IMR-90 (cell line): Measurements from ENCODE around the gene CWF19L1. TPM values are rescaled to one million over a fixed set of nuclear protein-coding genes. Genes with fewer than 3 reads are reported as not detected.

ENCODE experiments used
- ATAC-seq: fragments of 200-7000 bp; cut with Tn5 transposase; 2 replicates; pipeline ENCODE4 v1.9.1; 2020; ENCODE audit warnings: low read depth, mild to moderate bottlenecking, moderate library complexity
- BruUV-seq: library from RNA; stranded (reverse); fragments of 400-500 nt; replicated peaks from 2 replicates; lab custom pipeline; 2021; lab: Mats Ljungman, UMichigan
- CTCF ChIA-PET: fragments of 300-600 bp; formaldehyde crosslinking; extraction: SDS; loops from one replicate; lab custom pipeline; 2021; ENCODE audit warnings: antibody characterized with exemption; lab: Yijun Ruan, JAX
- POLR2A ChIA-PET: fragments of 300-600 bp; sonication (Branson Sonifier 250); formaldehyde crosslinking; loops from one replicate; lab custom pipeline; 2022; ENCODE audit warnings: antibody characterized with exemption; ENCODE audit not compliant: unreplicated experiment; lab: Charles Lee
- DNase-seq: peaks from one replicate; pipeline ENCODE4 v3.0.0; 2013
- H2AFZ ChIP-seq: replicated peaks from 2 replicates; pipeline ENCODE3; 2013; ENCODE audit warnings: low read length, mild to moderate bottlenecking; ENCODE audit not compliant: poor library complexity
- H2AK5ac ChIP-seq: 2 replicates; pipeline ENCODE4 v1.6.1; 2013; ENCODE audit warnings: low read depth, low read length, inconsistent platforms
- H2AK9ac ChIP-seq: replicated peaks from 2 replicates; pipeline ENCODE3; 2013; ENCODE audit warnings: mild to moderate bottlenecking, low read depth, low read length, moderate library complexity; ENCODE audit not compliant: poor library complexity
- H2BK120ac ChIP-seq: 2 replicates; pipeline ENCODE4 v1.6.1; 2013; ENCODE audit warnings: low read depth, low read length, inconsistent platforms
- H2BK15ac ChIP-seq: 3 replicates; pipeline ENCODE4 v1.6.1; 2013; ENCODE audit warnings: low read depth, low read length, inconsistent platforms
- H2BK20ac ChIP-seq: 2 replicates; pipeline ENCODE4 v1.6.1; 2013; ENCODE audit warnings: low read depth, mild to moderate bottlenecking, inconsistent platforms, low read length, moderate library complexity
- H2BK5ac ChIP-seq: 2 replicates; pipeline ENCODE4 v1.6.1; 2013; ENCODE audit warnings: mild to moderate bottlenecking, low read depth, low read length, inconsistent platforms; ENCODE audit not compliant: poor library complexity, severe bottlenecking
- H3K14ac ChIP-seq: replicated peaks from 2 replicates; pipeline ENCODE4 v1.6.1; 2013; ENCODE audit warnings: low read depth, low read length, inconsistent platforms
- H3K18ac ChIP-seq: 2 replicates; pipeline ENCODE4 v1.6.1; 2013; ENCODE audit warnings: low read depth, low read length, control low read depth
- H3K23ac ChIP-seq: 2 replicates; pipeline ENCODE4 v1.6.1; 2013; ENCODE audit warnings: low read depth, low read length, inconsistent platforms
- H3K27ac ChIP-seq: 2 replicates; pipeline ENCODE4 v1.5.1; 2013; ENCODE audit warnings: mild to moderate bottlenecking, control low read depth, low read length; ENCODE audit not compliant: insufficient read depth
- H3K27me3 ChIP-seq: 2 replicates; pipeline ENCODE4 v1.6.1; 2013; ENCODE audit warnings: low read length; ENCODE audit not compliant: control insufficient read depth, insufficient read depth
- H3K36me3 ChIP-seq: 2 replicates; pipeline ENCODE4 v1.6.1; 2013; ENCODE audit warnings: low read length, mixed read lengths; ENCODE audit not compliant: control insufficient read depth, insufficient read depth
- H3K4ac ChIP-seq: 2 replicates; pipeline ENCODE4 v1.6.1; 2013; ENCODE audit warnings: low read depth, low read length, inconsistent platforms
- H3K4me1 ChIP-seq: 2 replicates; pipeline ENCODE4 v1.6.1; 2013; ENCODE audit warnings: low read length, mixed read lengths; ENCODE audit not compliant: control insufficient read depth, insufficient read depth
- H3K4me2 ChIP-seq: 2 replicates; pipeline ENCODE4 v1.6.1; 2013; ENCODE audit warnings: low read depth, mild to moderate bottlenecking, control low read depth, low read length, moderate library complexity
- H3K4me3 ChIP-seq: 2 replicates; pipeline ENCODE4 v1.5.1; 2013; ENCODE audit warnings: low read depth, mild to moderate bottlenecking, control low read depth, low read length, moderate library complexity; ENCODE audit not compliant: insufficient read depth
- H3K56ac ChIP-seq: 2 replicates; pipeline ENCODE4 v1.6.1; 2013; ENCODE audit warnings: low read length, inconsistent platforms; ENCODE audit not compliant: insufficient read depth; ENCODE audit errors: extremely low read depth
- H3K79me1 ChIP-seq, 2 experiments: 2 replicates each; pipeline ENCODE4 v1.6.1; 2013; ENCODE audit warnings: low read length in 2 of 2, inconsistent platforms in 1 of 2, low read depth in 1 of 2
- H3K9ac ChIP-seq: 2 replicates; pipeline ENCODE4 v1.6.1; 2013; ENCODE audit warnings: low read depth, low read length, control low read depth
- H3K9me1 ChIP-seq: 2 replicates; pipeline ENCODE4 v1.6.1; 2013; ENCODE audit warnings: low read length, inconsistent platforms; ENCODE audit not compliant: insufficient read depth
- H3K9me3 ChIP-seq: 2 replicates; pipeline ENCODE4 v1.6.1; 2013; ENCODE audit warnings: low read length; ENCODE audit not compliant: control insufficient read depth, insufficient read depth
- H4K20me1 ChIP-seq: 2 replicates; pipeline ENCODE4 v1.6.1; 2013; ENCODE audit warnings: low read length, inconsistent platforms; ENCODE audit not compliant: insufficient read depth
- H4K5ac ChIP-seq: 2 replicates; pipeline ENCODE4 v1.6.1; 2013; ENCODE audit warnings: mild to moderate bottlenecking, low read depth, low read length, control low read depth
- H4K8ac ChIP-seq, 2 experiments: 2 replicates each; pipeline ENCODE4 v1.6.1; 2013; ENCODE audit warnings: low read depth in 2 of 2, low read length in 2 of 2, control low read depth in 1 of 2, inconsistent platforms in 1 of 2
- H4K91ac ChIP-seq: 2 replicates; pipeline ENCODE4 v1.6.1; 2013; ENCODE audit warnings: low read depth, low read length, inconsistent platforms; ENCODE audit not compliant: insufficient read depth
- BHLHE40 ChIP-seq: fragments of 150-350 bp; IDR thresholded peaks from 2 replicates; pipeline ENCODE4 v1.6.1; 2016; ENCODE audit warnings: mild to moderate bottlenecking, low read depth, low read length
- CEBPB ChIP-seq: IDR thresholded peaks from 2 replicates; pipeline ENCODE4 v1.6.1; 2012; ENCODE audit warnings: low read depth, low read length, improper control_type of control experiment
- CHD1 ChIP-seq: IDR thresholded peaks from 2 replicates; pipeline ENCODE4 v1.6.1; 2012; ENCODE audit warnings: low read depth, low read length, improper control_type of control experiment
- CTCF ChIP-seq: conservative IDR thresholded peaks from 2 replicates; pipeline ENCODE4 v1.5.1; 2012; ENCODE audit warnings: mild to moderate bottlenecking, low read depth, low read length, improper control_type of control experiment
- ELK1 ChIP-seq: fragments of 150-350 bp; IDR thresholded peaks from 2 replicates; pipeline ENCODE4 v1.6.1; 2016; ENCODE audit warnings: low read depth, mild to moderate bottlenecking, low read length, moderate library complexity, borderline replicate concordance
- FOS ChIP-seq: fragments of 150-350 bp; IDR thresholded peaks from 2 replicates; pipeline ENCODE4 v1.6.1; 2016; ENCODE audit warnings: low read depth, low read length
- MAFK ChIP-seq: IDR thresholded peaks from 2 replicates; pipeline ENCODE4 v1.6.1; 2012; ENCODE audit warnings: low read depth, low read length, improper control_type of control experiment
- MAZ ChIP-seq: IDR thresholded peaks from 2 replicates; pipeline ENCODE4 v1.6.1; 2012; ENCODE audit warnings: low read depth, mild to moderate bottlenecking, low read length, improper control_type of control experiment, moderate library complexity, borderline replicate concordance
- MXI1 ChIP-seq: IDR thresholded peaks from 2 replicates; pipeline ENCODE4 v1.6.1; 2012; ENCODE audit warnings: low read depth, mild to moderate bottlenecking, low read length, moderate library complexity, borderline replicate concordance
- NFE2L2 ChIP-seq: fragments of 150-350 bp; IDR thresholded peaks from 2 replicates; pipeline ENCODE4 v1.6.1; 2016; ENCODE audit warnings: low read depth, mild to moderate bottlenecking, low read length
- POLR2A ChIP-seq: IDR thresholded peaks from 2 replicates; pipeline ENCODE4 v1.6.1; 2012; ENCODE audit warnings: mild to moderate bottlenecking, low read depth, low read length
- RAD21 ChIP-seq: IDR thresholded peaks from 2 replicates; pipeline ENCODE4 v1.6.1; 2012; ENCODE audit warnings: low read length, improper control_type of control experiment
- RCOR1 ChIP-seq: IDR thresholded peaks from 2 replicates; pipeline ENCODE4 v1.6.1; 2012; ENCODE audit warnings: mild to moderate bottlenecking, low read length, improper control_type of control experiment; ENCODE audit not compliant: insufficient replicate concordance
- RFX5 ChIP-seq: IDR thresholded peaks from 2 replicates; pipeline ENCODE4 v1.8.0; 2012; ENCODE audit warnings: low read depth, mild to moderate bottlenecking, low read length, moderate library complexity
- SMC3 ChIP-seq: fragments of 150-350 bp; IDR thresholded peaks from 2 replicates; pipeline ENCODE4 v1.6.1; 2016; ENCODE audit warnings: low read depth, mild to moderate bottlenecking, antibody characterized with exemption, low read length, moderate library complexity
- USF2 ChIP-seq: fragments of 150-350 bp; IDR thresholded peaks from 2 replicates; pipeline ENCODE4 v1.6.1; 2017; ENCODE audit warnings: mild to moderate bottlenecking, antibody characterized with exemption, low read length, low read depth
- WGBS, 2 experiments: methylation state at CpG; one replicate each; pipeline versions ENCODE4 v1.1.5 to v1.1.7; 2013; ENCODE audit warnings: missing lambda C conversion rate in 2 of 2; ENCODE audit not compliant: insufficient read length in 1 of 2; ENCODE audit errors: extremely low coverage in 2 of 2; 5-methylcytosine and 5-hydroxymethylcytosine counted together
- dilution Hi-C: fragments of 300-500 bp; cut with HindIII; formaldehyde crosslinking; loops from one replicate; pipeline ENCODE4 v1.14.3; 2018; ENCODE audit warnings: low sequenced_read_pairs; ENCODE audit not compliant: unreplicated experiment
- in situ Hi-C: fragments of 300-500 bp; cut with MboI; formaldehyde crosslinking; loops from 3 replicates; pipeline ENCODE4 v1.14.3; 2019; ENCODE audit warnings: low sequenced_read_pairs, inconsistent platforms, mixed read lengths
- intact Hi-C: fragments of 100-400 bp; cut with micrococcal nuclease; formaldehyde crosslinking; loops from 2 replicates; pipeline ENCODE4 v1.10.0; 2022
- polyA plus RNA-seq, 3 experiments: library from polyadenylated mRNA; depleted of rRNA; stranded (reverse); fragments of >200 nt; gene quantifications; 2 replicates each; pipeline ENCODE4 v1.2.3, GENCODE V29; 2012; ENCODE audit warnings: low replicate concordance in 1 of 3
- total RNA-seq: library from RNA; depleted of rRNA; stranded (reverse); fragments of >200 nt; gene quantifications from 2 replicates; pipeline ENCODE4 v1.2.3, GENCODE V29; 2012

The CWF19L1 gene
- total and polyA plus RNA-seq, 2 of the 4 experiments (the other 2 are of a cell fraction), result 10.2 to 30.8 TPM

- WGBS, 2 experiments, result 100% methylated on average over 2 of the region's 6 CpGs; no CpG with 5 or more reads in 1 of the 2 experiments
- no peak overlapping the region for H3K14ac ChIP-seq
- H2BK15ac ChIP-seq, result no peak overlapping the region
- no TSS peak for BruUV-seq
- ChIA-PET POLR2A (no interaction called here), CTCF (interaction anchor here (1.6 kb wide), 1 partner anchor 231 kb away, joined by 4 read pairs; no protein-coding TSS in a partner anchor)
- DNase-seq, result no peak
- no peak for ATAC-seq
- in situ Hi-C loops, result no loop called here
- H3K27ac ChIP-seq, result no peak overlapping the region
- H2BK5ac ChIP-seq, result no peak overlapping the region
- TF ChIP-seq MAZ, result no peak
- TF ChIP-seq MXI1, result no peak
- no peak for TF ChIP-seq CEBPB
- TF ChIP-seq SMC3, result no peak
- no peak for TF ChIP-seq MAFK
- no peak for TF ChIP-seq RCOR1
- TF ChIP-seq USF2, result no peak
- TF ChIP-seq RAD21, result no peak
- no peak for TF ChIP-seq NFE2L2
- no peak for TF ChIP-seq POLR2A
- TF ChIP-seq CTCF, result no peak
- no peak for TF ChIP-seq FOS
- no peak for TF ChIP-seq ELK1
- TF ChIP-seq RFX5, result no peak
- TF ChIP-seq CHD1, result no peak
- no peak for TF ChIP-seq BHLHE40
- H4K5ac ChIP-seq, result no peak overlapping the region
- H3K23ac ChIP-seq, result no peak overlapping the region
- no peak overlapping the region for H2AFZ ChIP-seq
- no peak overlapping the region for H2BK20ac ChIP-seq
- dilution Hi-C loops, result no loop called here
- 0 out of 2 replicates have a peak, but pooled peaks cover 5% of the 10 kb centered on the region for H3K9me1 ChIP-seq
- peaks cover 3% of the 10 kb centered on the region for H3K4me1 ChIP-seq
- H3K27me3 ChIP-seq, result peaks cover 13% of the 10 kb centered on the region
- H3K4ac ChIP-seq, result no peak overlapping the region
- no peak overlapping the region for H3K4me2 ChIP-seq
- no peak overlapping the region for H2AK9ac ChIP-seq
- no peak overlapping the region for H3K4me3 ChIP-seq
- H4K20me1 ChIP-seq, result peaks cover 6% of the 10 kb centered on the region; the same call in 1 of the 2 replicates
- peaks cover 3% of the 10 kb centered on the region; the same call in 1 of the 2 replicates for H3K36me3 ChIP-seq
- intact Hi-C loops, result no loop called here
- H3K79me1 ChIP-seq, result peaks cover 10 to 33% of the 10 kb centered on the region in 2 experiments
- no peak overlapping the region for H2AK5ac ChIP-seq
- no peak overlapping the region for H3K56ac ChIP-seq
- H3K9ac ChIP-seq, result no peak overlapping the region
- no peaks in the 10 kb centered on the region for H3K9me3 ChIP-seq
- H2BK120ac ChIP-seq, result no peak overlapping the region
- H3K18ac ChIP-seq, result no peak overlapping the region
- no peak overlapping the region for H4K8ac ChIP-seq
- no peak overlapping the region for H4K91ac ChIP-seq
Measured at GRCh38 chr10:100287756-100288155, 20.3 kb upstream of the CWF19L1 start.
